GM19023 (cell line): Measurements from ENCODE around the gene HSPH1.
A peak's percentile ranks its signal among the peaks of the same experiment; 100 is the strongest.
"Not testable (repeated sequence)": the region's sequence is repeated elsewhere in the genome, so short reads cannot be mapped to it uniquely, and the experiment has no call there.

Experiments used
- ATAC-seq: cut with Tn5 transposase; IDR thresholded peaks from one replicate; pipeline ENCODE4 v1.9.1; 2021; ENCODE audit warnings: mild to moderate bottlenecking, moderate library complexity; ENCODE audit not compliant: unreplicated experiment

Gene HSPH1

GRCh38 chr13:31177813-31178495 lies 16.2 kb upstream of the HSPH1 start:
- ATAC-seq = not testable (repeated sequence)

- ATAC-seq = no peak
Measured at GRCh38 chr13:31175847-31176532, 14.3 kb upstream of the HSPH1 start.

GRCh38 chr13:31174018-31174417 lies 12.3 kb upstream of the HSPH1 start:
- ATAC-seq = no peak

- no peak for ATAC-seq
Measured at GRCh38 chr13:31172535-31172934, 10.8 kb upstream of the HSPH1 start.

GRCh38 chr13:31172001-31172400 lies 10.3 kb upstream of the HSPH1 start:
- no peak for ATAC-seq

- ATAC-seq = no peak
Measured at GRCh38 chr13:31168736-31169135, 7.0 kb upstream of the HSPH1 start.

GRCh38 chr13:31168166-31168565 lies 6.5 kb upstream of the HSPH1 start:
- no peak for ATAC-seq

GRCh38 chr13:31167490-31167889 lies 5.8 kb upstream of the HSPH1 start:
- no peak for ATAC-seq

GRCh38 chr13:31166591-31166990 lies 4.9 kb upstream of the HSPH1 start:
- ATAC-seq = no peak

- peak; percentile 83 for ATAC-seq
Measured at GRCh38 chr13:31162151-31163008, 676 bp upstream of the HSPH1 start.

- peak; percentile 19 for ATAC-seq
Measured at GRCh38 chr13:31160857-31161556, 697 bp downstream of the HSPH1 start.

GRCh38 chr13:31159306-31159705 lies 2.4 kb downstream of the HSPH1 start:
- no peak for ATAC-seq

- ATAC-seq = no peak
Measured at GRCh38 chr13:31154939-31155338, 6.8 kb downstream of the HSPH1 start.

GRCh38 chr13:31151837-31152236 lies 9.9 kb downstream of the HSPH1 start:
- no peak for ATAC-seq

GRCh38 chr13:31150315-31150985 lies 11.3 kb downstream of the HSPH1 start:
- ATAC-seq = no peak

- no peak for ATAC-seq
Measured at GRCh38 chr13:31149604-31150003, 12.1 kb downstream of the HSPH1 start.

- no peak for ATAC-seq
Measured at GRCh38 chr13:31145417-31145816, 16.3 kb downstream of the HSPH1 start.

- no peak for ATAC-seq
Measured at GRCh38 chr13:31138515-31138914, 23.2 kb downstream of the HSPH1 start.

GRCh38 chr13:31136724-31137123 lies 25.0 kb downstream of the HSPH1 start:
- no peak for ATAC-seq

- no peak for ATAC-seq
Measured at GRCh38 chr13:31134039-31134711, 27.5 kb downstream of the HSPH1 start.
